Mesenchymal stem cell (in vitro differentiated cells and primary cell): ENCODE results near the gene LRCOL1.

ENCODE experiments used
- DNase-seq: peaks from one replicate; pipeline ENCODE4 v3.0.0-alpha.2; 2013
- H2AFZ ChIP-seq: one replicate; pipeline ENCODE4 v1.6.1; 2013; ENCODE audit warnings: low read depth, mild to moderate bottlenecking, control low read depth, inconsistent platforms, low read length, moderate library complexity
- H2AK5ac ChIP-seq: 2 replicates; pipeline ENCODE4 v1.6.1; 2013; ENCODE audit warnings: low read length, moderate library complexity, mild to moderate bottlenecking, inconsistent platforms; ENCODE audit not compliant: severe bottlenecking
- H2BK120ac ChIP-seq: one replicate; pipeline ENCODE4 v1.6.1; 2013; ENCODE audit warnings: low read depth, mild to moderate bottlenecking, inconsistent platforms, low read length, moderate library complexity
- H2BK12ac ChIP-seq, 2 experiments: one replicate each; pipeline ENCODE4 v1.6.1; 2013; ENCODE audit warnings: inconsistent platforms in 2 of 2, low read length in 2 of 2, mild to moderate bottlenecking in 2 of 2, moderate library complexity in 2 of 2, control low read depth in 1 of 2
- H2BK15ac ChIP-seq: one replicate; pipeline ENCODE4 v1.6.1; 2013; ENCODE audit warnings: mild to moderate bottlenecking, low read depth, inconsistent platforms; ENCODE audit not compliant: poor library complexity, severe bottlenecking
- H2BK5ac ChIP-seq: 2 replicates; pipeline ENCODE4 v1.6.1; 2013; ENCODE audit warnings: low read depth, mild to moderate bottlenecking, low read length, control low read depth, inconsistent platforms; ENCODE audit not compliant: poor library complexity, severe bottlenecking
- H3K14ac ChIP-seq, 2 experiments: one replicate each; pipeline ENCODE4 v1.6.1; 2013; ENCODE audit warnings: inconsistent platforms in 2 of 2, low read length in 2 of 2, control low read depth in 1 of 2, mild to moderate bottlenecking in 1 of 2, moderate library complexity in 1 of 2
- H3K18ac ChIP-seq, 2 experiments: one replicate each; pipeline ENCODE4 v1.6.1; 2013; ENCODE audit warnings: inconsistent platforms in 2 of 2, low read length in 2 of 2, control low read depth in 1 of 2, low read depth in 1 of 2, mild to moderate bottlenecking in 1 of 2
- H3K23ac ChIP-seq, 2 experiments: one replicate each; pipeline ENCODE4 v1.6.1; 2013; ENCODE audit warnings: inconsistent platforms in 2 of 2, low read length in 2 of 2, mild to moderate bottlenecking in 2 of 2, moderate library complexity in 2 of 2, control low read depth in 1 of 2
- H3K27ac ChIP-seq: 2 replicates; pipeline ENCODE4 v1.5.1; 2013; ENCODE audit warnings: mild to moderate bottlenecking, moderate library complexity, low read length, control low read depth, inconsistent platforms; ENCODE audit not compliant: poor library complexity, severe bottlenecking
- H3K27me3 ChIP-seq, 2 experiments: 2 replicates each; pipeline versions ENCODE4 v1.6.1 to v1.7.0; 2013; ENCODE audit warnings: low read length in 2 of 2, mild to moderate bottlenecking in 2 of 2, moderate library complexity in 2 of 2, control low read depth in 1 of 2, inconsistent platforms in 1 of 2; ENCODE audit not compliant: control insufficient read depth in 1 of 2, insufficient read depth in 1 of 2
- H3K36me3 ChIP-seq, 2 experiments: 2 replicates each; pipeline versions ENCODE4 v1.6.1 to v1.7.0; 2013; ENCODE audit warnings: low read length in 2 of 2, control low read depth in 1 of 2, inconsistent platforms in 1 of 2, low read depth in 1 of 2, mild to moderate bottlenecking in 1 of 2; ENCODE audit not compliant: insufficient read depth in 2 of 2, control insufficient read depth in 1 of 2
- H3K4ac ChIP-seq, 2 experiments: one replicate each; pipeline ENCODE4 v1.6.1; 2013; ENCODE audit warnings: inconsistent platforms in 2 of 2, low read length in 2 of 2, mild to moderate bottlenecking in 2 of 2, moderate library complexity in 2 of 2, control low read depth in 1 of 2, low read depth in 1 of 2
- H3K4me1 ChIP-seq: 2 replicates; pipeline ENCODE4 v1.6.1; 2013; ENCODE audit warnings: low read depth, low read length, control low read depth; ENCODE audit not compliant: control insufficient read depth, insufficient read depth
- H3K4me2 ChIP-seq: 2 replicates; pipeline ENCODE4 v1.6.1; 2013; ENCODE audit warnings: low read length, mild to moderate bottlenecking, inconsistent platforms; ENCODE audit not compliant: poor library complexity, severe bottlenecking
- H3K4me3 ChIP-seq, 2 experiments: 2 replicates each; pipeline versions ENCODE4 v1.5.1 to v1.7.0; 2013; ENCODE audit warnings: low read length in 2 of 2, mild to moderate bottlenecking in 2 of 2, control low read depth in 1 of 2, low read depth in 1 of 2; ENCODE audit not compliant: insufficient read depth in 1 of 2
- H3K79me1 ChIP-seq: replicated peaks from 2 replicates; pipeline ENCODE4 v1.6.1; 2013; ENCODE audit warnings: mild to moderate bottlenecking, control low read depth, low read length, inconsistent platforms; ENCODE audit not compliant: poor library complexity, severe bottlenecking
- H3K9ac ChIP-seq: 2 replicates; pipeline ENCODE4 v1.7.0; 2013; ENCODE audit warnings: mild to moderate bottlenecking, low read length, moderate library complexity
- H3K9me3 ChIP-seq: 2 replicates; pipeline ENCODE4 v1.7.0; 2013; ENCODE audit warnings: mild to moderate bottlenecking, low read length; ENCODE audit not compliant: control insufficient read depth
- H4K8ac ChIP-seq: one replicate; pipeline ENCODE4 v1.6.1; 2013; ENCODE audit warnings: inconsistent platforms, mild to moderate bottlenecking, low read length, moderate library complexity
- H4K91ac ChIP-seq: one replicate; pipeline ENCODE4 v1.6.1; 2013; ENCODE audit warnings: mild to moderate bottlenecking, low read length, inconsistent platforms
- WGBS: methylation state at CpG from one replicate; pipeline ENCODE4 v1.1.7; 2013; ENCODE audit warnings: mixed read lengths; 5-methylcytosine and 5-hydroxymethylcytosine counted together

LRCOL1 gene

GRCh38 chr12:132624186-132624855 is 13.9 kb upstream of the LRCOL1 start:
- Histone ChIP-seq H3K4me3 (no peak overlapping the region), H3K23ac (no peak overlapping the region), H2BK15ac (no peak overlapping the region), H3K36me3 (peaks cover 24 to 36% of the 10 kb centered on the region in 2 experiments), H2BK5ac (no peak overlapping the region), H2AFZ (no peak overlapping the region), H3K27ac (no peak overlapping the region), H4K91ac (no peak overlapping the region), H3K14ac (no peak overlapping the region), H2AK5ac (no peak overlapping the region), H4K8ac (no peak overlapping the region), H3K4ac (no peak overlapping the region), H3K18ac (no peak overlapping the region), H3K9ac (no peak overlapping the region), H2BK12ac (no peak overlapping the region), H3K4me1 (peaks cover 19% of the 10 kb centered on the region), H3K4me2 (no peak overlapping the region), H3K27me3 (peaks cover 12 to 19% of the 10 kb centered on the region in 2 experiments), H3K79me1 (no peaks in the 10 kb centered on the region), H3K9me3 (no peaks in the 10 kb centered on the region), H2BK120ac (no peak overlapping the region)
- WGBS: 97% methylated on average over 22 of the region's 22 CpGs
- no peak for DNase-seq

GRCh38 chr12:132623072-132623869 is 12.9 kb upstream of the LRCOL1 start:
- H3K18ac ChIP-seq: peak overlapping the region in 1 of 2 experiments; percentile 25
- 90% methylated on average over 25 of the region's 25 CpGs for WGBS
- H4K91ac ChIP-seq: peak overlapping the region; percentile 70
- peak overlapping the region in 1 of 2 experiments; percentile 57 for H3K4me3 ChIP-seq
- no peak overlapping the region for H2BK12ac ChIP-seq
- no peak overlapping the region for H2AK5ac ChIP-seq
- H2BK5ac ChIP-seq: no peak overlapping the region
- H3K27ac ChIP-seq: no peak overlapping the region
- no peak overlapping the region for H2BK120ac ChIP-seq
- H3K9ac ChIP-seq: peak overlapping the region; percentile 31
- H3K14ac ChIP-seq: no peak overlapping the region
- H3K79me1 ChIP-seq: no peaks in the 10 kb centered on the region
- no peak overlapping the region for H3K23ac ChIP-seq
- no peak overlapping the region for H4K8ac ChIP-seq
- H3K4me1 ChIP-seq: peaks cover 27% of the 10 kb centered on the region
- H3K27me3 ChIP-seq: peaks cover 14 to 19% of the 10 kb centered on the region in 2 experiments
- DNase-seq: no peak
- no peak overlapping the region for H2AFZ ChIP-seq
- peak overlapping the region in 1 of 2 experiments; percentile 37 for H3K4ac ChIP-seq
- H3K36me3 ChIP-seq: peaks cover 17 to 34% of the 10 kb centered on the region in 2 experiments
- H3K9me3 ChIP-seq: no peaks in the 10 kb centered on the region
- H3K4me2 ChIP-seq: no peak overlapping the region
- no peak overlapping the region for H2BK15ac ChIP-seq

- H2AFZ ChIP-seq: no peak overlapping the region
- H3K79me1 ChIP-seq: no peaks in the 10 kb centered on the region
- H3K4ac ChIP-seq: peak overlapping the region; percentile 1 to 37
- H2BK12ac ChIP-seq: peak overlapping the region in 1 of 2 experiments; percentile 64
- H3K4me1 ChIP-seq: peaks cover 29% of the 10 kb centered on the region
- peak overlapping the region; percentile 70 for H4K91ac ChIP-seq
- DNase-seq: peak; percentile 84
- H3K4me3 ChIP-seq: peak overlapping the region in 1 of 2 experiments; percentile 57
- H2AK5ac ChIP-seq: no peak overlapping the region
- peaks cover 1% of the 10 kb centered on the region for H3K9me3 ChIP-seq
- H2BK120ac ChIP-seq: no peak overlapping the region
- WGBS: 44% methylated on average over 11 of the region's 11 CpGs
- H3K23ac ChIP-seq: no peak overlapping the region
- H3K27me3 ChIP-seq: peaks cover 20 to 26% of the 10 kb centered on the region in 2 experiments
- H4K8ac ChIP-seq: no peak overlapping the region
- H3K18ac ChIP-seq: peak overlapping the region in 1 of 2 experiments; percentile 79
- no peak overlapping the region for H3K4me2 ChIP-seq
- H3K9ac ChIP-seq: peak overlapping the region; percentile 31
- peak overlapping the region in 1 of 2 experiments; percentile 45 for H3K14ac ChIP-seq
- peaks cover 17 to 34% of the 10 kb centered on the region in 2 experiments for H3K36me3 ChIP-seq
- no peak overlapping the region for H2BK5ac ChIP-seq
- no peak overlapping the region for H3K27ac ChIP-seq
- no peak overlapping the region for H2BK15ac ChIP-seq
Measured at GRCh38 chr12:132622437-132623071, 12.2 kb upstream of the LRCOL1 start.
